ENCODE results near the gene NHLRC2. TPM values are rescaled to one million over a fixed set of nuclear protein-coding genes. Genes with fewer than 3 reads are reported as not detected.

The NHLRC2 gene
- total and polyA plus RNA-seq, 10 of the 15 experiments (the other 5 are each of a cell fraction or from before 2014, with no cell fraction given), result 1.9 to 31.3 (median 15.9) TPM

DNA sequence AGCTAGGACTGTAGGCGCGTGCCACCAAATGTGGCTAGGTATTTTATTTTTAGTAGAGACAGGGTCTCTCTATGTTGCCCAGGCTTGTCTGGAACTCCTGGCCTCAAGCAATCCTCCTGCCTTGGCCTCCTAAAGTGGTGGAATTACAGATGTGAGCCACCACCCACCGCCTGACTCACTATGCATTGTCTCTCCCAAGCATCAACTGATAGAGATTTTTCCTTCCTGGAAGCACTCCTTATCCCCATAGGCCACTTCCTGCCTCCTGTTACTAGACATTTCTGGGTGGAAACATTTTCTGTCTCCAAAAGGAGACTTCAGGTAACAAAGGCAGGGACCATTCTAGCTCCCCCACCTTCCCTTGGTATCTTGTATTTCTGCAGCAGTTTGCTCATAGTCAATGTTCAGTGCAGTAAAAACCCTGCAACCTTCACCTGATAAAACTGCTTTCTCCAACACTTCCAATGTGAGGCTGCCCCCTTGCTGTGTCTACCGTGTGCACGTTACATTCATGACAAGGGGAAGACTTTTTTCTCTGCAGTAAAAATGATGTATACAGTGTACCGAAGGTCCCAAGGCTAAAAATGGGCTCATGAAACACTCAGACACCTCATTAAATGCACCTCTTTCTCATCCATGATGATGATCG, 84.9 kb downstream of the NHLRC2 start:
- in situ Hi-C loops (cut with MboI), result no loop called here

More for the DNA sequence above, 84.9 kb downstream of the NHLRC2 start:
- H4K20me1 ChIP-seq (ENCODE audit: control insufficient read depth, insufficient read depth), result no peaks in the 10 kb centered on the region
- POLR2A ChIA-PET, result no interaction called here
- no peak overlapping the region for H3K4me3 ChIP-seq
- no peaks in the 10 kb centered on the region for H3K36me3 ChIP-seq (ENCODE audit: control insufficient read depth in 2 of 2, insufficient read depth in 2 of 2, low read length in 1 of 2)
- ATAC-seq (no peak), FAIRE-seq (no peak), DNase-seq (ENCODE audit: low read depth, low spot score) (no peak)
- no peak overlapping the region for H3K4me2 ChIP-seq (ENCODE audit: control insufficient read depth, insufficient read depth)
- intact Hi-C loops (cut with micrococcal nuclease; ENCODE audit: unreplicated experiment), result no loop called here
- SMC1A ChIA-PET (ENCODE audit: uncharacterized antibody, unreplicated experiment), result no interaction called here
- BruUV-seq (replicated peaks), result no TSS peak
- no peak overlapping the region for H3K9ac ChIP-seq (ENCODE audit: control insufficient read depth, insufficient read depth, low read length)
- WGBS (ENCODE audit: insufficient coverage, insufficient replicate concordance, low lambda C conversion rate, missing lambda C conversion rate), result 87% methylated on average over 7 of the region's 7 CpGs
- H3K27me3 ChIP-seq (replicated peaks in 1 of 2; ENCODE audit: control insufficient read depth in 2 of 2, insufficient read depth in 2 of 2, low read length in 1 of 2), result no peaks in the 10 kb centered on the region
- peaks cover 4% of the 10 kb centered on the region; the same call in 2 of the 3 replicates for H3K9me3 ChIP-seq (replicated peaks; ENCODE audit: control insufficient read depth, insufficient read depth, low read length)
- no peaks in the 10 kb centered on the region for H3K4me1 ChIP-seq (ENCODE audit: control insufficient read depth, insufficient read depth, low read length)
- H3K27ac ChIP-seq (ENCODE audit: control insufficient read depth, insufficient read depth), result no peak overlapping the region
- RAD21 ChIA-PET (ENCODE audit: unreplicated experiment), result no interaction called here
- H3K79me2 ChIP-seq (ENCODE audit: control insufficient read depth, insufficient read depth, low read length), result no peaks in the 10 kb centered on the region
- H2AFZ ChIP-seq (ENCODE audit: control insufficient read depth, low read depth, low read length), result no peak overlapping the region
- TF ChIP-seq GABPA (IDR thresholded peaks at IDR 0.05; ENCODE audit: low read depth) (no peak), RCOR1 (conservative IDR thresholded peaks at IDR 0.05; ENCODE audit: low read depth, low read length) (no peak), RAD21 (IDR thresholded peaks at IDR 0.05; ENCODE audit: insufficient read depth, low read depth, low read length) (0 out of 2 replicates have a peak, but pooled peaks have one; percentile 15)
- TF ChIP-seq, protein P1, sequence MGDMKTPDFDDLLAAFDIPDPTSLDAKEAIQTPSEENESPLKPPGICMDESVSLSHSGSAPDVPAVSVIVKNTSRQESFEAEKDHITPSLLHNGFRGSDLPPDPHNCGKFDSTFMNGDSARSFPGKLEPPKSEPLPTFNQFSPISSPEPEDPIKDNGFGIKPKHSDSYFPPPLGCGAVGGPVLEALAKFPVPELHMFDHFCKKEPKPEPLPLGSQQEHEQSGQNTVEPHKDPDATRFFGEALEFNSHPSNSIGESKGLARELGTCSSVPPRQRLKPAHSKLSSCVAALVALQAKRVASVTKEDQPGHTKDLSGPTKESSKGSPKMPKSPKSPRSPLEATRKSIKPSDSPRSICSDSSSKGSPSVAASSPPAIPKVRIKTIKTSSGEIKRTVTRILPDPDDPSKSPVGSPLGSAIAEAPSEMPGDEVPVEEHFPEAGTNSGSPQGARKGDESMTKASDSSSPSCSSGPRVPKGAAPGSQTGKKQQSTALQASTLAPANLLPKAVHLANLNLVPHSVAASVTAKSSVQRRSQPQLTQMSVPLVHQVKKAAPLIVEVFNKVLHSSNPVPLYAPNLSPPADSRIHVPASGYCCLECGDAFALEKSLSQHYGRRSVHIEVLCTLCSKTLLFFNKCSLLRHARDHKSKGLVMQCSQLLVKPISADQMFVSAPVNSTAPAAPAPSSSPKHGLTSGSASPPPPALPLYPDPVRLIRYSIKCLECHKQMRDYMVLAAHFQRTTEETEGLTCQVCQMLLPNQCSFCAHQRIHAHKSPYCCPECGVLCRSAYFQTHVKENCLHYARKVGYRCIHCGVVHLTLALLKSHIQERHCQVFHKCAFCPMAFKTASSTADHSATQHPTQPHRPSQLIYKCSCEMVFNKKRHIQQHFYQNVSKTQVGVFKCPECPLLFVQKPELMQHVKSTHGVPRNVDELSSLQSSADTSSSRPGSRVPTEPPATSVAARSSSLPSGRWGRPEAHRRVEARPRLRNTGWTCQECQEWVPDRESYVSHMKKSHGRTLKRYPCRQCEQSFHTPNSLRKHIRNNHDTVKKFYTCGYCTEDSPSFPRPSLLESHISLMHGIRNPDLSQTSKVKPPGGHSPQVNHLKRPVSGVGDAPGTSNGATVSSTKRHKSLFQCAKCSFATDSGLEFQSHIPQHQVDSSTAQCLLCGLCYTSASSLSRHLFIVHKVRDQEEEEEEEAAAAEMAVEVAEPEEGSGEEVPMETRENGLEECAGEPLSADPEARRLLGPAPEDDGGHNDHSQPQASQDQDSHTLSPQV (IDR thresholded peaks at IDR 0.05), result no peak
- TF ChIP-seq, protein P2, sequence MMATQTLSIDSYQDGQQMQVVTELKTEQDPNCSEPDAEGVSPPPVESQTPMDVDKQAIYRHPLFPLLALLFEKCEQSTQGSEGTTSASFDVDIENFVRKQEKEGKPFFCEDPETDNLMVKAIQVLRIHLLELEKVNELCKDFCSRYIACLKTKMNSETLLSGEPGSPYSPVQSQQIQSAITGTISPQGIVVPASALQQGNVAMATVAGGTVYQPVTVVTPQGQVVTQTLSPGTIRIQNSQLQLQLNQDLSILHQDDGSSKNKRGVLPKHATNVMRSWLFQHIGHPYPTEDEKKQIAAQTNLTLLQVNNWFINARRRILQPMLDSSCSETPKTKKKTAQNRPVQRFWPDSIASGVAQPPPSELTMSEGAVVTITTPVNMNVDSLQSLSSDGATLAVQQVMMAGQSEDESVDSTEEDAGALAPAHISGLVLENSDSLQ (IDR thresholded peaks at IDR 0.05), result no peak
- TF ChIP-seq, protein P3, sequence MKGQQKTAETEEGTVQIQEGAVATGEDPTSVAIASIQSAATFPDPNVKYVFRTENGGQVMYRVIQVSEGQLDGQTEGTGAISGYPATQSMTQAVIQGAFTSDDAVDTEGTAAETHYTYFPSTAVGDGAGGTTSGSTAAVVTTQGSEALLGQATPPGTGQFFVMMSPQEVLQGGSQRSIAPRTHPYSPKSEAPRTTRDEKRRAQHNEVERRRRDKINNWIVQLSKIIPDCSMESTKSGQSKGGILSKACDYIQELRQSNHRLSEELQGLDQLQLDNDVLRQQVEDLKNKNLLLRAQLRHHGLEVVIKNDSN (IDR thresholded peaks at IDR 0.05; ENCODE audit: borderline replicate concordance, extremely low read length, insufficient read depth, low read depth, low read length), result no peak
- TF ChIP-seq, protein P4, sequence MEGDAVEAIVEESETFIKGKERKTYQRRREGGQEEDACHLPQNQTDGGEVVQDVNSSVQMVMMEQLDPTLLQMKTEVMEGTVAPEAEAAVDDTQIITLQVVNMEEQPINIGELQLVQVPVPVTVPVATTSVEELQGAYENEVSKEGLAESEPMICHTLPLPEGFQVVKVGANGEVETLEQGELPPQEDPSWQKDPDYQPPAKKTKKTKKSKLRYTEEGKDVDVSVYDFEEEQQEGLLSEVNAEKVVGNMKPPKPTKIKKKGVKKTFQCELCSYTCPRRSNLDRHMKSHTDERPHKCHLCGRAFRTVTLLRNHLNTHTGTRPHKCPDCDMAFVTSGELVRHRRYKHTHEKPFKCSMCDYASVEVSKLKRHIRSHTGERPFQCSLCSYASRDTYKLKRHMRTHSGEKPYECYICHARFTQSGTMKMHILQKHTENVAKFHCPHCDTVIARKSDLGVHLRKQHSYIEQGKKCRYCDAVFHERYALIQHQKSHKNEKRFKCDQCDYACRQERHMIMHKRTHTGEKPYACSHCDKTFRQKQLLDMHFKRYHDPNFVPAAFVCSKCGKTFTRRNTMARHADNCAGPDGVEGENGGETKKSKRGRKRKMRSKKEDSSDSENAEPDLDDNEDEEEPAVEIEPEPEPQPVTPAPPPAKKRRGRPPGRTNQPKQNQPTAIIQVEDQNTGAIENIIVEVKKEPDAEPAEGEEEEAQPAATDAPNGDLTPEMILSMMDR (IDR thresholded peaks at IDR 0.05 in 2 of 3, conservative IDR thresholded peaks at IDR 0.05 in 1 of 3; ENCODE audit: control insufficient read depth in 2 of 3, extremely low read depth in 1 of 3, insufficient read depth in 1 of 3, low read depth in 3 of 3, low read length in 3 of 3), result peak in 1 of 3 experiments; percentile 23; a peak in 1 of 6 replicates
- CTCF ChIA-PET, result interaction anchor here (0.7 to 1.3 kb wide), 2 partner anchors 10 to 140 kb away, joined by 3 to 4 read pairs; no protein-coding TSS in a partner anchor
